ENCODE data around the gene DHX35. TPM values are rescaled to one million over a fixed set of nuclear protein-coding genes. Genes with fewer than 3 reads are reported as not detected.
A peak's percentile ranks its signal among the peaks of the same experiment; 100 is the strongest.

DHX35 gene
- total and polyA plus RNA-seq, 2 experiments from 2014 or later = 8.3 to 25.9 TPM

DNA sequence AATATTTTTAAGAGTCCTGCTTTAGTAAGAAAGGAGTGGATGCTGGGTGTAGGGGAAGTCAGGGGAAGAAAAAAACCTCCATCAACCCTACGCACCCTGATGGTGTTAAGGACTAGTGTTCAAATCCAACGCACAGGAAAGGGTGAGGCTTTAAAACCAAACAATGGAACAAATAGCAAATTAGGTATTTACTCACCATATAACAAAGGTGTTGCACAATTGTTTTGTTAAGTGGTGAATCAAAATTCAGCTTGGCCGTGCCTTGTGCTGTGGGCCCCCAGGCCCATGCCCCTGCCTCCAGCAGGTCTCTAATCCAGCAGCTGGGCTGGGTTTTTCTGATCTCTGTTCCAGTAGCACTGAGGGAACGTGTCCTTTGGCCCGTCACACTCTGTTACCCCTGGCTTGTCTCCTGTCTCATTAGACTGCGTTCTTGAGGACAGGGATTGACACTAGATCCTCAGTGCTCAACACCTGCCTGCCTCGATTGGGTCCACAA lies 24.1 kb upstream of the DHX35 start:
- no peaks in the 10 kb centered on the region for H3K9me2 ChIP-seq (ENCODE audit: insufficient read depth)
- H3K4me3 Mint-ChIP-seq = no peak overlapping the region
- H3K27ac ChIP-seq (ENCODE audit: low read depth) = 0 out of 2 replicates have a peak overlapping the region, but pooled peaks have one; percentile 3
- H3K4me2 ChIP-seq = no peak overlapping the region
- H3K4me3 ChIP-seq = no peak overlapping the region
- H3K36me3 ChIP-seq (ENCODE audit: insufficient read depth) = peaks cover 24% of the 10 kb centered on the region
- no peaks in the 10 kb centered on the region for H3K9me3 Mint-ChIP-seq
- peaks cover 9% of the 10 kb centered on the region; the same call in 1 of the 2 replicates for H3K4me1 ChIP-seq (ENCODE audit: insufficient read depth)
- H3K4me1 Mint-ChIP-seq = peaks cover 29% of the 10 kb centered on the region
- peaks cover 55% of the 10 kb centered on the region for H3K36me3 Mint-ChIP-seq (ENCODE audit: low read depth)
- DNase-seq (ENCODE audit: low spot score) (no peak), ATAC-seq (no peak)
- peaks cover 7% of the 10 kb centered on the region for H3K27me3 Mint-ChIP-seq (ENCODE audit: insufficient read depth, low read depth, poor library complexity)
- no peak overlapping the region for H2AFZ ChIP-seq
- no peaks in the 10 kb centered on the region for H3K27me3 ChIP-seq (ENCODE audit: insufficient read depth)
- no peak overlapping the region for H3K27ac Mint-ChIP-seq
- peaks cover 79% of the 10 kb centered on the region for H4K20me1 ChIP-seq (replicated peaks; ENCODE audit: insufficient read depth)
- no peak for TF ChIP-seq STAT1 (IDR thresholded peaks at IDR 0.05; ENCODE audit: unreplicated experiment)
- TF ChIP-seq EZH2 (IDR thresholded peaks at IDR 0.05; ENCODE audit: low read depth, unreplicated experiment) = no peak
- no peak for TF ChIP-seq JUNB (IDR thresholded peaks at IDR 0.05; ENCODE audit: unreplicated experiment)
- TF ChIP-seq ZNF331 (CRISPR knock-in tag; IDR thresholded peaks at IDR 0.05; ENCODE audit: low read depth) = no peak
- TF ChIP-seq EZH2phosphoT487 (IDR thresholded peaks at IDR 0.05; ENCODE audit: unreplicated experiment) = no peak
- TF ChIP-seq, protein P1, sequence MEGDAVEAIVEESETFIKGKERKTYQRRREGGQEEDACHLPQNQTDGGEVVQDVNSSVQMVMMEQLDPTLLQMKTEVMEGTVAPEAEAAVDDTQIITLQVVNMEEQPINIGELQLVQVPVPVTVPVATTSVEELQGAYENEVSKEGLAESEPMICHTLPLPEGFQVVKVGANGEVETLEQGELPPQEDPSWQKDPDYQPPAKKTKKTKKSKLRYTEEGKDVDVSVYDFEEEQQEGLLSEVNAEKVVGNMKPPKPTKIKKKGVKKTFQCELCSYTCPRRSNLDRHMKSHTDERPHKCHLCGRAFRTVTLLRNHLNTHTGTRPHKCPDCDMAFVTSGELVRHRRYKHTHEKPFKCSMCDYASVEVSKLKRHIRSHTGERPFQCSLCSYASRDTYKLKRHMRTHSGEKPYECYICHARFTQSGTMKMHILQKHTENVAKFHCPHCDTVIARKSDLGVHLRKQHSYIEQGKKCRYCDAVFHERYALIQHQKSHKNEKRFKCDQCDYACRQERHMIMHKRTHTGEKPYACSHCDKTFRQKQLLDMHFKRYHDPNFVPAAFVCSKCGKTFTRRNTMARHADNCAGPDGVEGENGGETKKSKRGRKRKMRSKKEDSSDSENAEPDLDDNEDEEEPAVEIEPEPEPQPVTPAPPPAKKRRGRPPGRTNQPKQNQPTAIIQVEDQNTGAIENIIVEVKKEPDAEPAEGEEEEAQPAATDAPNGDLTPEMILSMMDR (conservative IDR thresholded peaks at IDR 0.05; ENCODE audit: low read depth in 2 of 2) = no peak
- no peaks in the 10 kb centered on the region for H3F3A ChIP-seq (replicated peaks; ENCODE audit: low read depth)
- peaks cover 99% of the 10 kb centered on the region for H3K79me2 ChIP-seq (replicated peaks; ENCODE audit: insufficient read depth)

DNA sequence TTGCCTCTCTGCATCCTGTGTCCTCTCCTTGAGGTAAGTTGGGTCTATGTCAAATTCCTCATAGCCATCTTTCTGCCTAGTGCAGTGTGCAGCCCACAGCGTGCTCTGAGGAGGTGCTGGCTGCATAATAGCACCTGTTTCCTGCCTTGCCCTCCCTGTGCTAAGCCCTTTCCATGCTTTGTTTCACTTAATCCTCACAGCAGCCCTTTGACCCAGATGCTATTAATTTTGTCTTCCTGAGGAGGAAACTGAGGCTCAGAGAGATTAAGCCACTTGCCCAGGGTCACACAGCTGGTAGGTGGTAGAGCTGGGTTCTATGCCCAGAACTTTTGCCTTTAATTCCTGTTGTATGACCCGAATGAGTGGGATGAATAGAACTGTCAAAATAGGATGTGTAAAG lies 22.5 kb upstream of the DHX35 start:
- H3K9me3 Mint-ChIP-seq = no peaks in the 10 kb centered on the region
- peaks cover 84% of the 10 kb centered on the region for H3K79me2 ChIP-seq (replicated peaks; ENCODE audit: insufficient read depth)
- TF ChIP-seq POLR2AphosphoS5 (IDR thresholded peaks at IDR 0.05; ENCODE audit: low read depth) (no peak), ZNF114 (CRISPR knock-in tag; IDR thresholded peaks at IDR 0.05) (no peak), STAT1 (IDR thresholded peaks at IDR 0.05; ENCODE audit: unreplicated experiment) (no peak), CREB1 (CRISPR knock-in tag; IDR thresholded peaks at IDR 0.05; ENCODE audit: low read depth) (no peak), NANOG (IDR thresholded peaks at IDR 0.05; ENCODE audit: borderline replicate concordance) (no peak), JUNB (IDR thresholded peaks at IDR 0.05; ENCODE audit: unreplicated experiment) (no peak), ZNF331 (CRISPR knock-in tag; IDR thresholded peaks at IDR 0.05; ENCODE audit: low read depth) (no peak), EZH2phosphoT487 (IDR thresholded peaks at IDR 0.05; ENCODE audit: unreplicated experiment) (no peak), EZH2 (IDR thresholded peaks at IDR 0.05; ENCODE audit: low read depth, unreplicated experiment) (no peak)
- TF ChIP-seq, protein P1 (conservative IDR thresholded peaks at IDR 0.05; ENCODE audit: low read depth in 2 of 2) = no peak
- TF ChIP-seq, protein P2, sequence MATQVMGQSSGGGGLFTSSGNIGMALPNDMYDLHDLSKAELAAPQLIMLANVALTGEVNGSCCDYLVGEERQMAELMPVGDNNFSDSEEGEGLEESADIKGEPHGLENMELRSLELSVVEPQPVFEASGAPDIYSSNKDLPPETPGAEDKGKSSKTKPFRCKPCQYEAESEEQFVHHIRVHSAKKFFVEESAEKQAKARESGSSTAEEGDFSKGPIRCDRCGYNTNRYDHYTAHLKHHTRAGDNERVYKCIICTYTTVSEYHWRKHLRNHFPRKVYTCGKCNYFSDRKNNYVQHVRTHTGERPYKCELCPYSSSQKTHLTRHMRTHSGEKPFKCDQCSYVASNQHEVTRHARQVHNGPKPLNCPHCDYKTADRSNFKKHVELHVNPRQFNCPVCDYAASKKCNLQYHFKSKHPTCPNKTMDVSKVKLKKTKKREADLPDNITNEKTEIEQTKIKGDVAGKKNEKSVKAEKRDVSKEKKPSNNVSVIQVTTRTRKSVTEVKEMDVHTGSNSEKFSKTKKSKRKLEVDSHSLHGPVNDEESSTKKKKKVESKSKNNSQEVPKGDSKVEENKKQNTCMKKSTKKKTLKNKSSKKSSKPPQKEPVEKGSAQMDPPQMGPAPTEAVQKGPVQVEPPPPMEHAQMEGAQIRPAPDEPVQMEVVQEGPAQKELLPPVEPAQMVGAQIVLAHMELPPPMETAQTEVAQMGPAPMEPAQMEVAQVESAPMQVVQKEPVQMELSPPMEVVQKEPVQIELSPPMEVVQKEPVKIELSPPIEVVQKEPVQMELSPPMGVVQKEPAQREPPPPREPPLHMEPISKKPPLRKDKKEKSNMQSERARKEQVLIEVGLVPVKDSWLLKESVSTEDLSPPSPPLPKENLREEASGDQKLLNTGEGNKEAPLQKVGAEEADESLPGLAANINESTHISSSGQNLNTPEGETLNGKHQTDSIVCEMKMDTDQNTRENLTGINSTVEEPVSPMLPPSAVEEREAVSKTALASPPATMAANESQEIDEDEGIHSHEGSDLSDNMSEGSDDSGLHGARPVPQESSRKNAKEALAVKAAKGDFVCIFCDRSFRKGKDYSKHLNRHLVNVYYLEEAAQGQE (IDR thresholded peaks at IDR 0.05; ENCODE audit: unreplicated experiment) = no peak
- TF ChIP-seq, protein P3, sequence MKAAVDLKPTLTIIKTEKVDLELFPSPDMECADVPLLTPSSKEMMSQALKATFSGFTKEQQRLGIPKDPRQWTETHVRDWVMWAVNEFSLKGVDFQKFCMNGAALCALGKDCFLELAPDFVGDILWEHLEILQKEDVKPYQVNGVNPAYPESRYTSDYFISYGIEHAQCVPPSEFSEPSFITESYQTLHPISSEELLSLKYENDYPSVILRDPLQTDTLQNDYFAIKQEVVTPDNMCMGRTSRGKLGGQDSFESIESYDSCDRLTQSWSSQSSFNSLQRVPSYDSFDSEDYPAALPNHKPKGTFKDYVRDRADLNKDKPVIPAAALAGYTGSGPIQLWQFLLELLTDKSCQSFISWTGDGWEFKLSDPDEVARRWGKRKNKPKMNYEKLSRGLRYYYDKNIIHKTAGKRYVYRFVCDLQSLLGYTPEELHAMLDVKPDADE (IDR thresholded peaks at IDR 0.05) = no peak

More for the DNA sequence above, 22.5 kb upstream of the DHX35 start:
- Histone ChIP-seq H3K4me3 (no peak overlapping the region), H4K20me1 (replicated peaks; ENCODE audit: insufficient read depth) (peaks cover 79% of the 10 kb centered on the region), H3K36me3 (ENCODE audit: insufficient read depth) (peaks cover 29% of the 10 kb centered on the region), H3K27ac (ENCODE audit: low read depth) (no peak overlapping the region), H3K27me3 (ENCODE audit: insufficient read depth) (no peaks in the 10 kb centered on the region), H3F3A (replicated peaks; ENCODE audit: low read depth) (no peaks in the 10 kb centered on the region), H2AFZ (no peak overlapping the region), H3K4me2 (no peak overlapping the region), H3K4me1 (ENCODE audit: insufficient read depth) (peaks cover 9% of the 10 kb centered on the region; the same call in 1 of the 2 replicates), H3K9me2 (ENCODE audit: insufficient read depth) (no peaks in the 10 kb centered on the region)
- Mint-ChIP-seq H3K27ac (no peak overlapping the region), H3K27me3 (ENCODE audit: insufficient read depth, low read depth, poor library complexity) (peaks cover 4% of the 10 kb centered on the region), H3K4me1 (peaks cover 29% of the 10 kb centered on the region), H3K36me3 (ENCODE audit: low read depth) (peaks cover 70% of the 10 kb centered on the region), H3K4me3 (no peak overlapping the region)
- ATAC-seq = no peak
- no peak for DNase-seq (ENCODE audit: low spot score)
